SK-N-MC (cell line): ENCODE measurements around the gene AKAP10.
"Not testable (repeated sequence)": the region's sequence is repeated elsewhere in the genome, so short reads cannot be mapped to it uniquely, and the experiment has no call there.

Experiments
- DNase-seq: peaks from one replicate; pipeline ENCODE4 v3.0.0-alpha.2; 2011; ENCODE audit warnings: low read depth, low spot score
- H3K27ac ChIP-seq: fragments of 200-600 bp; sonication (generic); 2 replicates; pipeline ENCODE4 v1.5.1; 2016; ENCODE audit warnings: mixed run types
- H3K36me3 ChIP-seq: fragments of 200-600 bp; sonication (generic); 2 replicates; pipeline ENCODE4 v1.6.1; 2017; ENCODE audit warnings: antibody characterized with exemption, low read length, mixed read lengths; ENCODE audit not compliant: insufficient read depth
- H3K4me3 ChIP-seq: fragments of 200-600 bp; sonication (generic); 2 replicates; pipeline ENCODE4 v1.5.1; 2016
- H3K9ac ChIP-seq: fragments of 200-600 bp; sonication (generic); 2 replicates; pipeline ENCODE4 v1.8.0; 2017; ENCODE audit warnings: mixed run types, mixed read lengths; ENCODE audit not compliant: insufficient read length
- H3K9me3 ChIP-seq: fragments of 200-600 bp; sonication (generic); 2 replicates; pipeline ENCODE4 v1.6.1; 2017; ENCODE audit warnings: low read depth, mild to moderate bottlenecking, antibody characterized with exemption, low read length, moderate library complexity, mixed read lengths
- EZH2 ChIP-seq: fragments of 200-600 bp; sonication (generic); IDR thresholded peaks from one replicate; pipeline ENCODE4 v1.6.1; 2017; ENCODE audit warnings: antibody characterized with exemption
- FOXP2 ChIP-seq: optimal IDR thresholded peaks from 2 replicates; pipeline ENCODE3; 2011; ENCODE audit warnings: mild to moderate bottlenecking, moderate library complexity; ENCODE audit not compliant: insufficient read depth; ENCODE audit errors: extremely low read length, control extremely low read depth
- POLR2AphosphoS5 ChIP-seq: IDR thresholded peaks from 2 replicates; pipeline ENCODE4 v1.6.1; 2012; ENCODE audit warnings: mild to moderate bottlenecking, low read depth, low read length, borderline replicate concordance

The AKAP10 gene

DNA sequence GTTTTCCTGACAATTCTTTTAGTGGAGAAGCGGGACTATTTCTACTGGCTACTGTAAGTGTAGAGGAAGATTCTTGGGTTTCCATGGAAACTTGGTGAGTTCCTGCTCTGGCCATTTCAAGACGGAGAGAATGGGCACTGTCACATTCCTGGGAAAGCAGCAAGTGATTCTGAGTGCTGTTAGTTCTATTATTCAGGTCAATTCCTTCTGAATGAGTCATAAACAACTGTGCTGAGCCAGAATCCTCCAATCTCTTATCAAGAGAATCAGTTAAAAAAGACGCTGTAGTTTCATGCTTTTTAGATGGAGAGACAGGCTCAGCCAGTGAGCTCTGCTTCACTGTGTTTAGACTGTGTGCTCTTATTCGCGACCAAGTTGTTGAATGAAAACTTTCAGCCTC lies 19.6 kb downstream of the AKAP10 start:
- Histone ChIP-seq H3K9me3 (no peaks in the 10 kb centered on the region), H3K9ac (no peak overlapping the region), H3K27ac (peak overlapping the region; percentile 57; the same call in 1 of the 2 replicates), H3K4me3 (no peak overlapping the region), H3K36me3 (peaks cover 77% of the 10 kb centered on the region)
- TF ChIP-seq FOXP2: no peak
- no peak for TF ChIP-seq POLR2AphosphoS5
- no peak for TF ChIP-seq EZH2
- DNase-seq: no peak

- Histone ChIP-seq H3K27ac (no peak overlapping the region), H3K9ac (no peak overlapping the region), H3K4me3 (no peak overlapping the region), H3K36me3 (peaks cover 60% of the 10 kb centered on the region), H3K9me3 (no peaks in the 10 kb centered on the region)
- TF ChIP-seq FOXP2 (no peak), POLR2AphosphoS5 (no peak), EZH2 (no peak)
- no peak for DNase-seq
Measured at GRCh38 chr17:19955099-19955498, 22.5 kb downstream of the AKAP10 start.

GRCh38 chr17:19951411-19951810 lies 26.2 kb downstream of the AKAP10 start:
- peaks cover 48% of the 10 kb centered on the region for H3K36me3 ChIP-seq
- H3K4me3 ChIP-seq, DNase-seq, H3K27ac ChIP-seq, H3K9ac ChIP-seq, H3K9me3 ChIP-seq: not testable (repeated sequence)

DNA sequence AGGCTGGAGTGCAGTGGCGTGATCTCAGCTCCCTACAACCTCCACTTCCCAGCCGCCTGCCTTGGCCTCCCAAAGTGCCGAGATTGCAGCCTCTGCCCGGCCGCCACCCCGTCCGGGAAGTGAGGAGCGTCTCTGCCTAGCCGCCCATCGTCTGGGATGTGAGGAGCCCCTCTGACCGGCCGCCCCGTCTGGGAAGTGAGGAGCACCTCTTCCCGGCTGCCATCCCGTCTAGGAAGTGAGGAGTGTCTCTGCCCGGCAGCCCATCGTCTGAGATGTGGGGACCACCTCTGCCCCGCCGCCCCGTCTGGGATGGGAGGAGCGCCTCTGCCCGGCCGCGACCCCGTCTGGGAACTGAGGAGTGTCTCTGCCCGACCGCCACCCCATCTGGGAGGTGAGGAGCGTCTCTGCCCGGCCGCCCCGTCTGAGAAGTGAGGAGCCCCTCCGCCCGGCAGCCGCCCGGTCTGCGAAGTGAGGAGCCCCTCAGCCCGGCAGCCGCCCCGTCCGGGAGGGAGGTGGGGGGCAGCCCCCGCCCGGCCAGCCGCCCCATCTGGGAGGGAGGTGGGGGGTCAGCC lies 26.9 kb downstream of the AKAP10 start:
- H3K36me3 ChIP-seq: peaks cover 44% of the 10 kb centered on the region
- not testable (repeated sequence) for H3K27ac ChIP-seq, DNase-seq, H3K9ac ChIP-seq, H3K4me3 ChIP-seq, H3K9me3 ChIP-seq

- peaks cover 29% of the 10 kb centered on the region for H3K36me3 ChIP-seq
- H3K27ac ChIP-seq: 0 out of 2 replicates have a peak overlapping the region, but pooled peaks have one; percentile 54
- H3K9ac ChIP-seq: peak overlapping the region; percentile 33
- DNase-seq: no peak
- TF ChIP-seq FOXP2: no peak
- no peak for TF ChIP-seq EZH2
- no peak for TF ChIP-seq POLR2AphosphoS5
- H3K4me3 ChIP-seq: no peak overlapping the region
- no peaks in the 10 kb centered on the region for H3K9me3 ChIP-seq
Measured at GRCh38 chr17:19948116-19948943, 29.3 kb downstream of the AKAP10 start.

- H3K9me3 ChIP-seq: no peaks in the 10 kb centered on the region
- no peak overlapping the region for H3K27ac ChIP-seq
- no peak for DNase-seq
- no peak for TF ChIP-seq EZH2
- TF ChIP-seq FOXP2: no peak
- no peak for TF ChIP-seq POLR2AphosphoS5
- peaks cover 25% of the 10 kb centered on the region; the same call in 1 of the 2 replicates for H3K36me3 ChIP-seq
- no peak overlapping the region for H3K9ac ChIP-seq
- no peak overlapping the region for H3K4me3 ChIP-seq
Measured at GRCh38 chr17:19946921-19947320, 30.7 kb downstream of the AKAP10 start.

DNA sequence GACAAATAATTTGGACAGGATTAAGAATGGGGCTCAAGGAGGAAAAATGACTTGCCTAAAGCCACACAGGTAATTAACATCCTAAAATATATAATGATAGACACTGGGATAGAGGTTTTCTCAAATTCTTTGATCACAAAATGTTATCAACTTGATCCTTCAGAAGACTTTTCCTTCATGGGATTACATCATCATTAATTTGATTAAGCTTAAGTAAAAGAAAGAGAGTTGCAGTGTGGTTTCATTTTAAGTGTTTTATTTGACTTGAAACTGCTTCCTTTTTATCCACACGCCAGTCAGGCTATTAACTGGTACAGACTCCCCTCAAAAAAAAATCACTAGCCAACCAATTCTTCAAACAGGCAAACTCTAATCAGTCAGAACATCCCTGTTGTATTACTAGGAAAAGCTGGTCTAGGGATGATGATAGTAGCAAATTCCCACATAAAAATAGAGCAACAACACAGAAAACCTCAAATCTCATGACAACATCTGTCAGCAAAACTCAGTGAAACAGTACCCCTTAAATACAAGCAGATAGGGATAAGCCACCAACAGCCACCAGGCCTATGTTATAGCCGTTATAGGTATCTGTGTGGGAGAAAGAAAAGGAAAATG lies 32.5 kb downstream of the AKAP10 start:
- Histone ChIP-seq H3K9ac (no peak overlapping the region), H3K9me3 (no peaks in the 10 kb centered on the region), H3K27ac (0 out of 2 replicates have a peak overlapping the region, but pooled peaks have one; percentile 1), H3K36me3 (peaks cover 33% of the 10 kb centered on the region), H3K4me3 (no peak overlapping the region)
- DNase-seq: no peak
- TF ChIP-seq EZH2 (no peak), FOXP2 (no peak), POLR2AphosphoS5 (no peak)

DNA sequence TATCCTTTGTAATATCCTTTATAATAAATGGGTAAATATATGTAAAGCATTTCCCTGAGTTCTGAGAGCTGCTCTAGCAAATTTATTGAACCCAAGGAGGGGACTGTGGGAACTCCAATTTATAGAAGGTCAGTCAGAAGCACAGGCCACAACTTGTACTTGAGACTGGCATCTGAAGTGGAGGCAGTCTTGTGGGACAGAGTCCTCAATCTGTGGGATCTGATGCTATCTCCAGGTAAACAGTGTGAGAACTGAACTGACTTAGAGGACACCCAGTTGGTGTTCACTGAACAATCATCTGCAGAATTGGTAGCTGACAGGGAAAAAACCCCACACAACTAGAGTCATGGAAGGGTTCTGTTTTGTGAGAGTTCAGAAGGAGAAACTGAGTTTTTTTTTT lies 34.0 kb downstream of the AKAP10 start:
- Histone ChIP-seq H3K4me3 (no peak overlapping the region), H3K27ac (no peak overlapping the region), H3K36me3 (peaks cover 46% of the 10 kb centered on the region), H3K9ac (no peak overlapping the region), H3K9me3 (no peaks in the 10 kb centered on the region)
- TF ChIP-seq EZH2 (no peak), POLR2AphosphoS5 (no peak), FOXP2 (no peak)
- DNase-seq: no peak
